GM21515 (cell line): ENCODE data around the gene DHX40.
"Not testable (repeated sequence)": the region's sequence is repeated elsewhere in the genome, so short reads cannot be mapped to it uniquely, and the experiment has no call there.

Source experiments
- ATAC-seq: cut with Tn5 transposase; IDR thresholded peaks from one replicate; pipeline ENCODE4 v1.9.1; 2021; ENCODE audit not compliant: unreplicated experiment

The DHX40 gene

DNA sequence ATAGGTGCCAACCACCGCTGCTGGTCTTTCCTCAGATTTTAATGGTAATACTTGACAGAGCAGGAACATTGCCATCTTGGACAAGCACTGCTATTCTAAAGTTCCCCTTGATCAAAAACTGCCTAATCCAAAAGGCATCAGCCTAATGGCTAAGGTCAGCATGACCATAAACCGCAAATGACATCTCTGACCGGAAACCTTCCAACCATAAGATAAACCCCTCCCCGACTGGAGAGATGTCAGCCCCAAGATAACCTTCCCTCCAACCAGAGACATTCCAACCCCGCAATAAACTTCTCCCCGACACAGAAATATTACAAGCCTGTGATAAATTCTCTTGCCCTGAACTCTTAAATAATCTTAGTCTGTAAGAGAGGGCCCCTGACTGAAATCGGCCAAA is 7.4 kb upstream of the DHX40 start:
- no peak for ATAC-seq

DNA sequence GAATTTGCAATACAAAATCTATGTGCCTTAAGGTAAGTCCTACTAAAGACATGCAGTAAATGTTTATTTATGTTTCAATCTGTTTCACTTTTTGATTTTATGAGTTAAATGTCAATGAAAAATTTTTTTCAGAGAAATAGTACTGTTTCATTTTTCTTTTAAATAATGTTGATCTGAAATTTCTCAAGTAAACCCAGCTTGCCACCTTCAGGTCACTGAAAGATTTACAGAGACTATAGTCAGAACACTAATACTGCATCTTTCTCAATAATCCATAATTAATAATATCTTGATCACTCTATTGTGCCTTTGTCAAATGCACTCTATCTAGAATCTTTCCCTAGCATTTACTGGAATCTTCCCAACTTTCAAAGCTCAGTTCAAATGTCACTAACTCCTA is 6.5 kb upstream of the DHX40 start:
- no peak for ATAC-seq

GRCh38 chr17:59561042-59561441 is 4.4 kb upstream of the DHX40 start:
- no peak for ATAC-seq

DNA sequence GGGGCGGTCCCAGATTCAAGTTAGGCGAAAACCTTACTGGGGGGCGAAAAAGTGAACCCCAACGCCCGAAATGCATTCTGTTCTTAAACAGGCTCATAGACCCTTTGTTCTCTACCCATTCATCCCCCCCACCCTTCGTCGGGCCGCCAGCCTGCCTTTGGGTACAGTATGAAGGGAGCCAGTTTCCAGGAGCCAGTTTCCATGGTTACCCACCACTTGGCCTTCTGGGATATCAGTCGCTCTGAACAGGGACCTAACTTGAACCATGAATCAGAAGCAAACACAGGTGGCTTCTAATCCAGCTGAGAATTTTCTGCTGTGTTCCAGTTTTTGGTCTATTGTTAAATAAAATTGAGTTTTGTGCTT is 532 bp downstream of the DHX40 start:
- peak; percentile 44 for ATAC-seq

DNA sequence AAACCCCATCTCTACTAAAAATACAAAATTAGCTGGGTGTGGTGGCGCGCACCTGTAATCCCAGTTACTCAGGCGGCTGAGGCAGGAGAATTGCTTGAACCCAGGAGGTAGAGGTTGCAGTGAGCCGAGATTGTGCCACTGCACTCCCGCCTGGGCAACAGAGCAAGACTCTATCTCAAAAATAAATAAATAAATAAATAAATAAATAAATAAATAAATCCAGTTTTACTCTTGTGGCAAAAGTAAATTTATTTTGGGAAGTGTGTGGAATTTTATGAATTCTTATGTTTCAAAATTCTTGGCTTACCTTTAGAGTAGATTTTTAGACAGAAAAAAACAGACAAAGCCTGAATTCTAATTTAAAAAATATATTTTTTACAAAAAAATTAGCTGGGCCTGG is 3.7 kb downstream of the DHX40 start:
- ATAC-seq, result not testable (repeated sequence)

DNA sequence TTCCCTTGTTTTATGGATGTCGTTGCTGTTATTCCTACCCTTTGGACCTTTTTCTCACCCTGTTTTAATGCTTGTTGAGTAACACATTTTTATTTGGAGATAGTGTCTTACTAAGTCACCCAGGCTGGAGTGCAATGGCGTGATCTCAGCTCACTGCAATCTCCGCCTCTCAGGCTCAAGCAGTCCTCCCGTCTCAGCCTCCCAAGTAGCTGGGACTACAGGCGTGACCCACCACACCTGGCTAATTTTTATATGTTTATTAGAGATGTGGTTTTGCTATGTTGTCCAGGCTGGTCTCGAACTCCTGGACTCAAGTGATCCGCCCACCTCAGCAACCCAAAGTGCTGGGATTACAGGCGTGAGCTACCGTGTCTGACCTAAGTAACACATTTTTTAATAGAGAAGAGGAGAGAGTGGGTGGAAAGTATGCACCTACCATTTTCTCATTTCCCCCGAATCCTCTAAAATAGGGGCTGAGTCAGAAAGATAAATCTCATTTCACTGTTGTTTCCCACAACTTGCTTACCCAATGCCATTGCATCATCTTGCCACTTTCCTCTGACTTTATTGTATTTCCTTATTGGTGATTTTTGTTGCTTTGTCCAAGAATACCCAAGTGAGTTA is 7.0 kb downstream of the DHX40 start:
- no peak for ATAC-seq

GRCh38 chr17:59584168-59584567 is 18.8 kb downstream of the DHX40 start:
- not testable (repeated sequence) for ATAC-seq

- no peak for ATAC-seq
Measured at GRCh38 chr17:59600169-59600568, 34.8 kb downstream of the DHX40 start.

- no peak for ATAC-seq
Measured at GRCh38 chr17:59601130-59601529, 35.7 kb downstream of the DHX40 start.

DNA sequence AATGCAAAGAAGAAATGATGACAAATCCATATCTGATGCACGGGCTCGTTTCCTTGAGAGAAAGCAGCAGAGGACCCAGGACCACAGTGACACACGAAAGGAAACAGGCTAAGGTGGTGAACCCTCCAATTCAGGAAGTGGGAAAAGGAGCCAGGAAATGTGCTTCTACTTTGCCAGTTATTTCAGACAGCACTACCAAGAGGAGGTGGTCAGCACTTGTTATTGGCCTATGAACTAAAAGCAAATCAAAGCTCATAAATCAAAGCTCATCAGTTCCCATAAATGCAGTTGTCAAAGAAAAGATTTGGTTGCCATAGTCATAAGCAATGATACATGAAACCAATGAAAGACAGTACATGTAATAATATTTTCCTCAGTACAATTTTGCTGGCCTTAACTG is 41.7 kb downstream of the DHX40 start:
- ATAC-seq, result no peak

- ATAC-seq, result no peak
Measured at GRCh38 chr17:59607817-59608403, 42.5 kb downstream of the DHX40 start.

GRCh38 chr17:59611503-59611902 is 46.1 kb downstream of the DHX40 start:
- no peak for ATAC-seq

GRCh38 chr17:59616253-59616920 is 51.0 kb downstream of the DHX40 start:
- no peak for ATAC-seq

- no peak for ATAC-seq
Measured at GRCh38 chr17:59617156-59617732, 51.8 kb downstream of the DHX40 start.

DNA sequence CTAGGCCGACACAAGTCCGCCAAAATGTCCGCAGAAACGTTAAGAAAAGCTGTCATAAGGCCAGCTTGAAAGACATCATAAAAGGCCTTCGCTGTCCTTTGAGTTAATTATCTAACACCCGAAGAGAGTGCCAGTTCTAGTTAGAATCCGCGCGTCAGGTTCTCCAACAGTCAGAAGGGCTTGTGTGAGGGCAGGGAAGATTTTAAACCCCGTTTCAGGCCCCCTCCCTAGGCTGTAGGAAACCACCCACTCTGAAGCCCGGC is 53.6 kb downstream of the DHX40 start:
- ATAC-seq, result no peak

DNA sequence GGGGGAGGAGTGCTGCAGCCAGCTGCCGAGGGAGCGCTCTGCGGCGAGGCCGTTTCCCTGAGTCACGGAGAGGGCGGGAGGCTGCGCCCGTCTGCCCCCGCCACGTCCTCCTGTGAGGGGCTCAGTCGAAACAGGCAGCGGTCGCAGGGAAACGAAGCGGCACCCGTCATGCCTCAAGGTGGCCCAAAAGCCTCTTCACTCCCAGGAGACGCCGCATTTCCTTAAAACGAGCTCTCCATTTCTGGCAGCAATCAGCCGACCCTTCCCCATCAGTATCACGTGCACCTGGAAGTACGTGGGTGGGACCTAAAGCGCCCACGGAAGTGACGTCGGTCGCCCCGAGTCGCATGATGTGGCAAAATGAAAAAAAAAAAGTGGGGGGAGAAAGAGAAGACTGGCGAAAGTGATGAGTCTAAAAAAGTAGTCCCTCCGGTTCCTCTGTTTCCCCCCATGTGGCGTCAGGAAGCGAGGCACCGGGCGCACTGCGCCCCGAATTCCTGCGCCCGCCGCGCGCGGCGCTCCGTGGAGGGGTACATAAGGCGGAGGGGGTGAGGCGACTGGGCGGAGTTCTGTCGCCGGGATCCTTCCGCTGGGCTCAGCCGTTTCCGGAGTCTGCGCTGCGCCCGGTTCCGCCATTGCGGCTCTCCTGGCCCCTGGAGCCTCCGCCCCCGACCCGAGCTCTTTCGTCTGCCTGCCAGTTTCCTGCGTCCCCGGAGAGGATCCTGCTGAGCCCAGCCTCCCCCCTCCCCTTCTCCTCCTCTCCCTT is 54.1 kb downstream of the DHX40 start, which contains the start of gene CLTC:
CLTC (plus strand) TSS at position 598 of the 766 bp plus-strand sequence. CDS start 237 bp downstream, outside the sequence.
- ATAC-seq, result peak; percentile 66

- peak; percentile 3 for ATAC-seq
Measured at GRCh38 chr17:59620064-59620359, 54.6 kb downstream of the DHX40 start.

DNA sequence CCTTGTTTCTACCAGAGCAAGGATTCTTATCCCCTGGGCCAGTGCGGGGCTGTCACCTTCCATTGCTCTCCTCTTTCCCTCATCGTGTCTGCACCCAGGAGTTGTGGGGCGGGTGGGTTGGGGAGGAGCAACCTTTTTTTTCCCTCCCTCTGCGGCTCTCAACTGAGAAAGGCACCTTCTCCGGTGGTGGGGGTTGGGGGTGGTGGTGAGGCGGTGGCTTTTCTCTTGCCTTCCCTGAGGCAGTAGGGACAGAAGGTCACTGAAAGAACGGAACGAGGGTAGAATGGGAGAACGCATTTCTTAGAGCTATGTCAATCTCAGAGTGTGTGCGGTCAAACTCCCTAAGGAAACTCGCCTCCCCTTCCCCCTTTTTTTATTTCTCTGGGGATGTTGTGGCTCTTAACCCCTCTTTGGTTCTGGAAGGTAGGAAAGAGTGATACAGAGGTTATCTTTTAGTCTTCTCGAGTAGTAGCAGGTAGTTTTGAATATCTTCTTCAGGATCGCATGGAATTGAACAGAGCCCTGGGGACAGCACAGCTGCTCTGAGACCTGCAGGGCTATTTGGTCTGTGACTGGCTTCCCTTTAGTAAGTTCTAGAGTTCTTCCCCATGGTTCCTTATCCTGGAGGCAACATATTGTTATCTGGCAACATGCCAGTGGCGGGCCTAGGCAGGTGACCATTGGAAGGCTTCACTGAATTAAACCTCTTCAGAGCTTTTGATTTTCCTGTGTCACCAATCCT is 55.3 kb downstream of the DHX40 start:
- no peak for ATAC-seq

DNA sequence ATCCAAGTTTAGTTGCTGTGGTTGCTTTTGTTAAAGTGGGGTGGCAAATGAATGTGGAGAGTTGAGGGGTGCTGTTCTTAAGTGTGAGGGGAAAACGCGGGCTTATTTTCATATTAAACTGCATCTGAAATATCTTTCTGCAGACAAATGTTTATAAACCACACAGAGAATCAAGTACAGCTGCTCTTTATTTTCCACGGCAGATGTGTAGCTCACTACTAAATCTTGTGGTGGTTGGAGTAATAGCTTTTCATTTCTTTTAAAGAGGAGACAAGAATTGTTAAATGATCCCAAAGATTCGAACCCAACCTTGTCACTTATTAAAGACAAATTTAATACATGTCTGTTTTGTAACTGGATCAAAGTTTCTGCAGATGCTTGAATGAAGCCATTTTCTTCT is 56.4 kb downstream of the DHX40 start:
- ATAC-seq, result no peak

DNA sequence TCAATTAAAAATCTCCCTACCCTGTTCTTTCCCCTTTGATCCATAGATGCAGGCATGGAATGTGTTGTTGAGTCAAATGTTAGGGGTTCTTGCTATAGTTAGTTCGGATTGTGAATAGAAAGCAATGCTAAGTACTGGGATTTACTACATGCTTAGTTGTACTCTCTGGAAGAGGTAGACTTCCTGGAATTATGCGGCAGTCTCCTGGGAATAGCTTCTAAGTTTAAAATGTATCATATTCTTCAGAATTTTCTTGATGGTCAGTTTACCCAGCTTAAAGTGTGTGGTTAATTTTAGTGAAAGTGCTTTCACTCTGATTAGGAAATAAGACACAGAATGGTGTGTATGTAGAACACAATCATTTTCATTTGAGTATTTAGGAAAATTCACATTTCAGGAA is 57.7 kb downstream of the DHX40 start:
- no peak for ATAC-seq

DNA sequence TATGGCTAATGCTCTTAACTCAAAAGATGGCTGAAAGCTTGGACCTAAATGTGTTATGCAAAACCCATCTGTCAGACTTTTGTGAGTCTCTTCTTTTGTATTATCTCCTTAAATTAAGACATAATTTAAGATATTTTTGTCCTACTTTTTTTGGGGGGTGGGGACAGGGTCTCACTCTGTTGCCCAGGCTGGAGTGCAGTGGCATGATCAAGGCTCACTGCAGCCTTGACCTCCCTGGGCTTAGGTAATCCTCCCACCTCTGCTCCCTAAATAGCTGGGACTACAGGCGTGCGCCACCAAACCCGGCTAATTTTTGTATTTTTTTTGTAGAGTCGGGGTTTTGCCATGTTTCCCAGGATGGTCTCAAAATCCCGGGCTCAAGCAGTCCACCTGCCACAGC is 61.3 kb downstream of the DHX40 start:
- ATAC-seq, result no peak
